Measurements from ENCODE around the gene ATXN1.

- TF ChIP-seq SMAD3 (CRISPR knock-in tag; IDR thresholded peaks at IDR 0.05; ENCODE audit: borderline replicate concordance), result no peak
- no peak for TF ChIP-seq ZNF121 (CRISPR knock-in tag; IDR thresholded peaks at IDR 0.05)
- TF ChIP-seq USF1 (CRISPR knock-in tag; IDR thresholded peaks at IDR 0.05), result no peak
- TF ChIP-seq CTCF (IDR thresholded peaks at IDR 0.05), result no peak
- no peak for TF ChIP-seq PRDM15 (CRISPR knock-in tag; IDR thresholded peaks at IDR 0.05)
- TF ChIP-seq MAX (CRISPR knock-in tag; IDR thresholded peaks at IDR 0.05), result no peak
- TF ChIP-seq USF2 (CRISPR knock-in tag; IDR thresholded peaks at IDR 0.05), result no peak
- TF ChIP-seq FOXK1 (CRISPR knock-in tag; IDR thresholded peaks at IDR 0.05), result no peak
- TF ChIP-seq CREB1 (CRISPR knock-in tag; IDR thresholded peaks at IDR 0.05), result no peak
- TF ChIP-seq NFYB (CRISPR knock-in tag; conservative IDR thresholded peaks at IDR 0.05; ENCODE audit: low read depth), result no peak
Observed at GRCh38 chr6:16369140-16369745, 392.0 kb downstream of the ATXN1 start.

All from WTC11 (cell line).